ENCODE measurements around the gene LLGL2. TPM values are rescaled to one million over a fixed set of nuclear protein-coding genes. Genes with fewer than 3 reads are reported as not detected.

LLGL2 gene
- total and polyA plus RNA-seq, 10 of the 15 experiments (the other 5 are each of a cell fraction or from before 2014, with no cell fraction given) = 0.21 to 9.9 (median 4.5) TPM

DNA sequence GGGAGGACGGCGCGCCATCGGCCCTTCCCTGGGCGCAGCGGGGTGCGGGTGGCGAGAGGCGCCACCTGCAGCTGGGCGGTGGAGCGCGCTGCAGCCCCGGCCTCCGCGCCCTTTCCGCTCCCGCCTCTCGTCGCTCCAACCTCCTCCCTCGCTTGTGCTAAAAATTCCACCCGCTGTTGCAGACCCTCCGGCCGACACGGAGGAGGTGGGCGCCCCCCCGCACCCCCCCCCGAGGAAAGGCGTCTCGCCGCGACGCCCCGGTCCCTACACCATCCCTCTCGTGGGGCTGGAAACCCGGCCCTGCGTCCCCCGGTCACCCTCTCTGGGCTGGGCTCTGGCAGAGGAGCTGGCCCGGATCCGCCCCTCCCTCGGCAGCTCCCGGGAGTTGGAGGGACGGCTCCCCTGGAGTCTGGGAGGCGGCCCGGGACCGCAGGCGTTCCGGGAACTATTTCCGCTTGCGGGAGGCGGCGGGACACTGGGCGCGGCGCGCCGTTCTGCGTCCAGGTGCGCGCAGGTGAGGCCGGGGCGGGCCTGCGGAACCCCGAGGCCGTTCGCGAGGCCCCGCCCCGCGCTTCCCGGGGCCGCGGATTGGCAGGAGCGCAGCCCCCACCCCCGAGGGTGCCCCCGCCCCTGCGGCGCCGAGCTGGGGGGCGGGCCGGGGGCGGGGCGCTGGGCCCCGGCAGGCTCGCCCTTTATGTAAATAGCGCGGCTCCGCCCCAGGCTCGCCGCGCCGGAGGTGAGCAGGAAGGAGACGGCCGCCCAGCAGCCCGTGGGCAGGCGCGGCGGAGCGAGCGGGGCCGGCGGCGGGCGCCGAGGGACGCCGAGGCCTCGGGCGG lies at the start of gene LLGL2 (continued):
- peak; percentile 6 for TF ChIP-seq BCL3 (IDR thresholded peaks at IDR 0.05; ENCODE audit: borderline replicate concordance, insufficient read depth, low read depth, low read length, poor library complexity, severe bottlenecking)
- TF ChIP-seq CBFB (IDR thresholded peaks at IDR 0.05; ENCODE audit: low read depth) = no peak
- TF ChIP-seq STAT1 (conservative IDR thresholded peaks at IDR 0.05) = no peak
- no peak for TF ChIP-seq MXI1 (IDR thresholded peaks at IDR 0.05; ENCODE audit: low read depth, low read length)
- peak; percentile 66; the same call in 1 of the 2 replicates for TF ChIP-seq NFYB (IDR thresholded peaks at IDR 0.05; ENCODE audit: insufficient read depth, low read depth, low read length)
- TF ChIP-seq BMI1 (IDR thresholded peaks at IDR 0.05; ENCODE audit: borderline replicate concordance) = no peak
- TF ChIP-seq HCFC1 (IDR thresholded peaks at IDR 0.05; ENCODE audit: low read length) = no peak
- TF ChIP-seq, protein P1, sequence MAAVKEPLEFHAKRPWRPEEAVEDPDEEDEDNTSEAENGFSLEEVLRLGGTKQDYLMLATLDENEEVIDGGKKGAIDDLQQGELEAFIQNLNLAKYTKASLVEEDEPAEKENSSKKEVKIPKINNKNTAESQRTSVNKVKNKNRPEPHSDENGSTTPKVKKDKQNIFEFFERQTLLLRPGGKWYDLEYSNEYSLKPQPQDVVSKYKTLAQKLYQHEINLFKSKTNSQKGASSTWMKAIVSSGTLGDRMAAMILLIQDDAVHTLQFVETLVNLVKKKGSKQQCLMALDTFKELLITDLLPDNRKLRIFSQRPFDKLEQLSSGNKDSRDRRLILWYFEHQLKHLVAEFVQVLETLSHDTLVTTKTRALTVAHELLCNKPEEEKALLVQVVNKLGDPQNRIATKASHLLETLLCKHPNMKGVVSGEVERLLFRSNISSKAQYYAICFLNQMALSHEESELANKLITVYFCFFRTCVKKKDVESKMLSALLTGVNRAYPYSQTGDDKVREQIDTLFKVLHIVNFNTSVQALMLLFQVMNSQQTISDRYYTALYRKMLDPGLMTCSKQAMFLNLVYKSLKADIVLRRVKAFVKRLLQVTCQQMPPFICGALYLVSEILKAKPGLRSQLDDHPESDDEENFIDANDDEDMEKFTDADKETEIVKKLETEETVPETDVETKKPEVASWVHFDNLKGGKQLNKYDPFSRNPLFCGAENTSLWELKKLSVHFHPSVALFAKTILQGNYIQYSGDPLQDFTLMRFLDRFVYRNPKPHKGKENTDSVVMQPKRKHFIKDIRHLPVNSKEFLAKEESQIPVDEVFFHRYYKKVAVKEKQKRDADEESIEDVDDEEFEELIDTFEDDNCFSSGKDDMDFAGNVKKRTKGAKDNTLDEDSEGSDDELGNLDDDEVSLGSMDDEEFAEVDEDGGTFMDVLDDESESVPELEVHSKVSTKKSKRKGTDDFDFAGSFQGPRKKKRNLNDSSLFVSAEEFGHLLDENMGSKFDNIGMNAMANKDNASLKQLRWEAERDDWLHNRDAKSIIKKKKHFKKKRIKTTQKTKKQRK (IDR thresholded peaks at IDR 0.05; ENCODE audit: low read depth, low read length) = no peak
- TF ChIP-seq, protein P2, sequence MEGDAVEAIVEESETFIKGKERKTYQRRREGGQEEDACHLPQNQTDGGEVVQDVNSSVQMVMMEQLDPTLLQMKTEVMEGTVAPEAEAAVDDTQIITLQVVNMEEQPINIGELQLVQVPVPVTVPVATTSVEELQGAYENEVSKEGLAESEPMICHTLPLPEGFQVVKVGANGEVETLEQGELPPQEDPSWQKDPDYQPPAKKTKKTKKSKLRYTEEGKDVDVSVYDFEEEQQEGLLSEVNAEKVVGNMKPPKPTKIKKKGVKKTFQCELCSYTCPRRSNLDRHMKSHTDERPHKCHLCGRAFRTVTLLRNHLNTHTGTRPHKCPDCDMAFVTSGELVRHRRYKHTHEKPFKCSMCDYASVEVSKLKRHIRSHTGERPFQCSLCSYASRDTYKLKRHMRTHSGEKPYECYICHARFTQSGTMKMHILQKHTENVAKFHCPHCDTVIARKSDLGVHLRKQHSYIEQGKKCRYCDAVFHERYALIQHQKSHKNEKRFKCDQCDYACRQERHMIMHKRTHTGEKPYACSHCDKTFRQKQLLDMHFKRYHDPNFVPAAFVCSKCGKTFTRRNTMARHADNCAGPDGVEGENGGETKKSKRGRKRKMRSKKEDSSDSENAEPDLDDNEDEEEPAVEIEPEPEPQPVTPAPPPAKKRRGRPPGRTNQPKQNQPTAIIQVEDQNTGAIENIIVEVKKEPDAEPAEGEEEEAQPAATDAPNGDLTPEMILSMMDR (IDR thresholded peaks at IDR 0.05 in 2 of 3, conservative IDR thresholded peaks at IDR 0.05 in 1 of 3; ENCODE audit: control insufficient read depth in 2 of 3, extremely low read depth in 1 of 3, insufficient read depth in 1 of 3, low read depth in 3 of 3, low read length in 3 of 3) = peak; percentile 39 to 55 (median 52); a peak in 4 of 6 replicates
- 0 out of 3 replicates have a peak, but pooled peaks have one; percentile 30 for TF ChIP-seq POU2F2 (IDR thresholded peaks at IDR 0.05; ENCODE audit: borderline replicate concordance, low read depth, low read length)
- no peak for TF ChIP-seq ETV6 (conservative IDR thresholded peaks at IDR 0.05 in 1 of 2, IDR thresholded peaks at IDR 0.05 in 1 of 2; ENCODE audit: borderline replicate concordance in 1 of 2, low read depth in 1 of 2)
- no peak for TF ChIP-seq RELA (IDR thresholded peaks at IDR 0.05; ENCODE audit: borderline replicate concordance, partially characterized antibody)
- TF ChIP-seq ZNF592 (IDR thresholded peaks at IDR 0.05) = no peak
- no peak for TF ChIP-seq MEF2B (IDR thresholded peaks at IDR 0.05; ENCODE audit: partially characterized antibody, poor library complexity, severe bottlenecking)
- no peak for TF ChIP-seq BRCA1 (IDR thresholded peaks at IDR 0.05; ENCODE audit: low read depth, low read length)
- TF ChIP-seq RFX5 (IDR thresholded peaks at IDR 0.05; ENCODE audit: low read depth, low read length) = no peak
